H9 (cell line): Measurements from ENCODE around the gene UBXN7. TPM values are rescaled to one million over a fixed set of nuclear protein-coding genes. Genes with fewer than 3 reads are reported as not detected.
"Not testable (repeated sequence)": the region's sequence is repeated elsewhere in the genome, so short reads cannot be mapped to it uniquely, and the experiment has no call there.

Experiments used
- DNase-seq: peaks from one replicate; pipeline ENCODE4 v3.0.0-alpha.2; 2017
- H2AFZ ChIP-seq: one replicate; pipeline ENCODE4 v1.6.1; 2013; ENCODE audit warnings: mild to moderate bottlenecking, low read length, control low read depth, moderate library complexity
- H2AK5ac ChIP-seq: 2 replicates; pipeline ENCODE4 v1.6.1; 2013; ENCODE audit warnings: low read length, control low read depth, mixed read lengths; ENCODE audit not compliant: insufficient read length
- H2BK120ac ChIP-seq: one replicate; pipeline ENCODE4 v1.6.1; 2013; ENCODE audit warnings: low read depth, mild to moderate bottlenecking, low read length, control low read depth, inconsistent platforms; ENCODE audit not compliant: poor library complexity, severe bottlenecking
- H2BK12ac ChIP-seq: 2 replicates; pipeline ENCODE4 v1.6.1; 2013; ENCODE audit warnings: low read length, control low read depth, mixed read lengths, low read depth; ENCODE audit not compliant: insufficient read length
- H2BK15ac ChIP-seq: 2 replicates; pipeline ENCODE4 v1.6.1; 2013; ENCODE audit warnings: low read depth, low read length, control low read depth
- H2BK20ac ChIP-seq: one replicate; pipeline ENCODE4 v1.6.1; 2013; ENCODE audit warnings: low read depth, mild to moderate bottlenecking, low read length, control low read depth, inconsistent platforms; ENCODE audit not compliant: poor library complexity, severe bottlenecking
- H2BK5ac ChIP-seq: 2 replicates; pipeline ENCODE4 v1.6.1; 2013; ENCODE audit warnings: low read length, control low read depth, mixed read lengths; ENCODE audit not compliant: insufficient read length
- H3K14ac ChIP-seq: 2 replicates; pipeline ENCODE4 v1.6.1; 2013; ENCODE audit warnings: low read length, control low read depth; ENCODE audit not compliant: insufficient read depth
- H3K18ac ChIP-seq: 2 replicates; pipeline ENCODE4 v1.6.1; 2013; ENCODE audit warnings: low read depth, mild to moderate bottlenecking, mixed read lengths, low read length, control low read depth; ENCODE audit not compliant: insufficient read length
- H3K23ac ChIP-seq: 2 replicates; pipeline ENCODE4 v1.6.1; 2013; ENCODE audit warnings: low read length, control low read depth, mixed read lengths, low read depth; ENCODE audit not compliant: insufficient read length
- H3K23me2 ChIP-seq: 2 replicates; pipeline ENCODE4 v1.6.1; 2013; ENCODE audit warnings: low read depth, mild to moderate bottlenecking, mixed read lengths, low read length, control low read depth; ENCODE audit not compliant: insufficient read length, poor library complexity, severe bottlenecking
- H3K27ac ChIP-seq: 2 replicates; pipeline ENCODE4 v1.5.1; 2013; ENCODE audit warnings: low read length, control low read depth, mixed read lengths, low read depth; ENCODE audit not compliant: insufficient read length
- H3K27me3 ChIP-seq: 2 replicates; pipeline ENCODE4 v1.6.1; 2013; ENCODE audit warnings: low read length, control low read depth, inconsistent platforms; ENCODE audit not compliant: insufficient read depth
- H3K4ac ChIP-seq: 2 replicates; pipeline ENCODE4 v1.6.1; 2013; ENCODE audit warnings: low read depth, mild to moderate bottlenecking, control low read depth, inconsistent platforms, low read length, moderate library complexity
- H3K4me1 ChIP-seq: 2 replicates; pipeline ENCODE4 v1.6.1; 2013; ENCODE audit warnings: low read length, control low read depth, inconsistent platforms; ENCODE audit not compliant: insufficient read depth
- H3K4me2 ChIP-seq: 2 replicates; pipeline ENCODE4 v1.6.1; 2013; ENCODE audit warnings: low read length, control low read depth, mixed read lengths; ENCODE audit not compliant: insufficient read length, insufficient read depth
- H3K56ac ChIP-seq: 2 replicates; pipeline ENCODE4 v1.6.1; 2013; ENCODE audit warnings: low read depth, mild to moderate bottlenecking, mixed read lengths, low read length, control low read depth; ENCODE audit not compliant: insufficient read length
- H3K79me1 ChIP-seq: 2 replicates; pipeline ENCODE4 v1.6.1; 2013; ENCODE audit warnings: low read depth, mild to moderate bottlenecking, moderate library complexity, low read length, control low read depth, inconsistent platforms; ENCODE audit not compliant: insufficient read depth, poor library complexity, severe bottlenecking
- H3K79me2 ChIP-seq: 2 replicates; pipeline ENCODE4 v1.6.1; 2013; ENCODE audit warnings: low read length, control low read depth, inconsistent platforms; ENCODE audit not compliant: insufficient read depth
- H3K9ac ChIP-seq: 2 replicates; pipeline ENCODE4 v1.6.1; 2013; ENCODE audit warnings: low read length, control low read depth, mixed read lengths; ENCODE audit not compliant: insufficient read length; ENCODE audit errors: extremely low read depth
- H3K9me3 ChIP-seq: one replicate; pipeline ENCODE4 v1.6.1; 2013; ENCODE audit warnings: low read depth, low read length, inconsistent platforms; ENCODE audit not compliant: control insufficient read depth
- H3T11ph ChIP-seq: one replicate; pipeline ENCODE4 v1.6.1; 2013; ENCODE audit warnings: mild to moderate bottlenecking, low read length, control low read depth, inconsistent platforms
- H4K20me1 ChIP-seq: one replicate; pipeline ENCODE4 v1.6.1; 2013; ENCODE audit not compliant: control insufficient read depth, insufficient read length, insufficient read depth
- H4K5ac ChIP-seq: 2 replicates; pipeline ENCODE4 v1.6.1; 2013; ENCODE audit warnings: low read depth, mild to moderate bottlenecking, mixed read lengths, low read length, control low read depth; ENCODE audit not compliant: insufficient read length
- H4K8ac ChIP-seq: replicated peaks from 2 replicates; pipeline ENCODE4 v1.6.1; 2013; ENCODE audit warnings: low read length, control low read depth, mixed read lengths, low read depth; ENCODE audit not compliant: insufficient read length
- H4K91ac ChIP-seq: 2 replicates; pipeline ENCODE4 v1.6.1; 2013; ENCODE audit warnings: low read depth, mild to moderate bottlenecking, moderate library complexity, mixed read lengths, low read length, control low read depth; ENCODE audit not compliant: insufficient read length
- H3K27ac Mint-ChIP-seq, 3 experiments: 2 replicates in 2 of 3; 3 replicates in 1 of 3; pipeline ENCODE4 v1.8.0; 2020 to 2021; ENCODE audit warnings: mixed read lengths in 3 of 3, mild to moderate bottlenecking in 1 of 3, moderate library complexity in 1 of 3
- H3K27me3 Mint-ChIP-seq: 2 replicates; pipeline ENCODE4 v1.8.0; 2021; ENCODE audit warnings: low read depth, mild to moderate bottlenecking, moderate library complexity, mixed read lengths
- H3K36me3 Mint-ChIP-seq, 3 experiments: 2 replicates in 2 of 3; 3 replicates in 1 of 3; pipeline ENCODE4 v1.8.0; 2020 to 2021; ENCODE audit warnings: low read depth in 3 of 3, mixed read lengths in 3 of 3; ENCODE audit not compliant: insufficient read depth in 1 of 3
- H3K4me1 Mint-ChIP-seq, 2 experiments: 2 replicates each; pipeline ENCODE4 v1.8.0; 2020; ENCODE audit warnings: mixed read lengths in 2 of 2
- H3K4me3 Mint-ChIP-seq, 2 experiments: 2 replicates in 1 of 2; 3 replicates in 1 of 2; pipeline ENCODE4 v1.8.0; 2020 to 2021; ENCODE audit warnings: mild to moderate bottlenecking in 2 of 2, mixed read lengths in 2 of 2, moderate library complexity in 1 of 2
- H3K9me3 Mint-ChIP-seq, 2 experiments: 2 replicates in 1 of 2; 3 replicates in 1 of 2; pipeline ENCODE4 v1.8.0; 2020; ENCODE audit warnings: mild to moderate bottlenecking in 2 of 2, mixed read lengths in 2 of 2, moderate library complexity in 1 of 2
- WGBS: extraction: QIAGEN DNeasy Blood & Tissue Kit; methylation state at CpG from one replicate; pipeline ENCODE4 v1.1.7; 2013; ENCODE audit warnings: missing lambda C conversion rate, low lambda C conversion rate, mixed read lengths; ENCODE audit not compliant: insufficient read length; ENCODE audit errors: extremely low coverage; 5-methylcytosine and 5-hydroxymethylcytosine counted together
- total RNA-seq: library from RNA; stranded (reverse); gene quantifications from 2 replicates; pipeline ENCODE4 v1.2.1, GENCODE V29; 2021
- TF ChIP-seq, protein P1 (sequence below): fragments of 200-600 bp; sonication (generic); conservative IDR thresholded peaks from 3 replicates; pipeline ENCODE4 v1.8.0; 2021; ENCODE audit warnings: antibody characterized with exemption, mild to moderate bottlenecking

Gene UBXN7
- total RNA-seq, 1 experiment from 2014 or later = 110 TPM

DNA sequence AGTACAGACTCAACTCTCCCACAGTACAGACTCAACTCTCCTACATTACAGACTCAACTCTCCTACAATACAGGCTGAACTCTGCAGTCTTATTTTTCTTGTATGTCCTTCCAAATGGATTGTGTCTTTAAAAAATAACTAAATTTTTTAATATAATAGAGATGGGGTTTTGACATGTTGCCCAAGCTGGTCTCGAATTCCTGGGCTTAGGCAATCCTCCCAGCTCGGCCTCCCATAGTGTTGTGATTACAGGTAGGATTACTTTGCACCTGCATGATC, 31.2 kb upstream of the UBXN7 start:
- no CpG with 5 or more reads among the region's 2 CpGs for WGBS
- H3K36me3 Mint-ChIP-seq = peaks cover 0 to 8% (median 6%) of the 10 kb centered on the region in 3 experiments; a peak in 3 of 7 replicates
- Histone ChIP-seq H4K91ac (no peak overlapping the region), H2BK120ac (no peak overlapping the region), H2BK12ac (no peak overlapping the region), H3K27ac (no peak overlapping the region), H2AFZ (no peak overlapping the region), H3T11ph (no peak overlapping the region), H3K4me2 (no peak overlapping the region), H3K27me3 (no peaks in the 10 kb centered on the region), H2BK5ac (no peak overlapping the region), H3K14ac (no peak overlapping the region), H4K20me1 (no peaks in the 10 kb centered on the region), H3K23me2 (no peaks in the 10 kb centered on the region), H3K4me1 (no peaks in the 10 kb centered on the region), H4K5ac (no peak overlapping the region), H3K79me2 (no peaks in the 10 kb centered on the region), H3K9me3 (no peaks in the 10 kb centered on the region), H2BK15ac (no peak overlapping the region), H3K9ac (no peak overlapping the region), H2AK5ac (no peak overlapping the region), H3K23ac (no peak overlapping the region), H3K79me1 (no peaks in the 10 kb centered on the region), H3K4ac (no peak overlapping the region), H2BK20ac (no peak overlapping the region), H4K8ac (no peak overlapping the region), H3K56ac (no peak overlapping the region), H3K18ac (no peak overlapping the region)
- no peaks in the 10 kb centered on the region for H3K9me3 Mint-ChIP-seq
- no peaks in the 10 kb centered on the region for H3K27me3 Mint-ChIP-seq
- TF ChIP-seq, protein P1, sequence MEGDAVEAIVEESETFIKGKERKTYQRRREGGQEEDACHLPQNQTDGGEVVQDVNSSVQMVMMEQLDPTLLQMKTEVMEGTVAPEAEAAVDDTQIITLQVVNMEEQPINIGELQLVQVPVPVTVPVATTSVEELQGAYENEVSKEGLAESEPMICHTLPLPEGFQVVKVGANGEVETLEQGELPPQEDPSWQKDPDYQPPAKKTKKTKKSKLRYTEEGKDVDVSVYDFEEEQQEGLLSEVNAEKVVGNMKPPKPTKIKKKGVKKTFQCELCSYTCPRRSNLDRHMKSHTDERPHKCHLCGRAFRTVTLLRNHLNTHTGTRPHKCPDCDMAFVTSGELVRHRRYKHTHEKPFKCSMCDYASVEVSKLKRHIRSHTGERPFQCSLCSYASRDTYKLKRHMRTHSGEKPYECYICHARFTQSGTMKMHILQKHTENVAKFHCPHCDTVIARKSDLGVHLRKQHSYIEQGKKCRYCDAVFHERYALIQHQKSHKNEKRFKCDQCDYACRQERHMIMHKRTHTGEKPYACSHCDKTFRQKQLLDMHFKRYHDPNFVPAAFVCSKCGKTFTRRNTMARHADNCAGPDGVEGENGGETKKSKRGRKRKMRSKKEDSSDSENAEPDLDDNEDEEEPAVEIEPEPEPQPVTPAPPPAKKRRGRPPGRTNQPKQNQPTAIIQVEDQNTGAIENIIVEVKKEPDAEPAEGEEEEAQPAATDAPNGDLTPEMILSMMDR = no peak
- DNase-seq = no peak
- H3K4me3 Mint-ChIP-seq = no peak overlapping the region
- no peak overlapping the region for H3K27ac Mint-ChIP-seq
- H3K4me1 Mint-ChIP-seq = no peaks in the 10 kb centered on the region

DNA sequence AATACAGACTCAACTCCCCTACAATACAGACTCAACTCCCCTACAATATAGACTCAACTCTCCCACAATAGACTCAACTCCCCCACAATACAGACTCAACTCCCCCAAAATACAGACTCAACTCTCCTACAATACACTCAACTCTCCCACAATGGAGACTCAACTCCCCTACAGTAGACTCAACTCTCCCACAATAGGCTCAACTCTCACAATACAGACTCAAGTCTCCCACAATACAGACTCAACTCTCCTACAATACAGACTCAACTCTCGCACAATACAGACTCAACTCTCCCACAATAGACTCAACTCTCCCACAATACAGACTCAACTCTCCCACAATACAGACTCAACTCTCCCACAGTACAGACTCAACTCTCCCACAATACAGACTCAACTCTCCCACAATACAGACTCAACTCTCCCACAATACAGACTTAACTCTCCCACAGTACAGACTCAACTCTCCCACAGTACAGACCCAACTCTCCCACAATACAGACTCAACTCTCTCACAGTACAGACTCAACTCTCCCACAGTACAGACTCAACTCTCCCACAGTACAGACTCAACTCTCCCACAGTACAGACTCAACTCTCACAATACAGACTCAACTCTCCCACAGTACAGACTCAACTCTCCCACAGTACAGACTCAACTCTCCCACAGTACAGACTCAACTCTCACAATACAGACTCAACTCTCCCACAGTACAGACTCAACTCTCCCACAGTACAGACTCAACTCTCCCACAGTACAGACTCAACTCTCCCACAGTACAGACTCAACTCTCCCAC, 30.7 kb upstream of the UBXN7 start:
- not testable (repeated sequence) for H4K91ac ChIP-seq, H3K14ac ChIP-seq, H3T11ph ChIP-seq, H3K9ac ChIP-seq, H2AFZ ChIP-seq, H3K4ac ChIP-seq, H3K79me1 ChIP-seq, H4K20me1 ChIP-seq, H3K4me2 ChIP-seq, H4K8ac ChIP-seq, H3K27ac Mint-ChIP-seq, H3K27me3 ChIP-seq, H4K5ac ChIP-seq, H2AK5ac ChIP-seq, H3K23me2 ChIP-seq, H3K9me3 ChIP-seq, H3K9me3 Mint-ChIP-seq, H3K23ac ChIP-seq, H3K36me3 Mint-ChIP-seq, H2BK12ac ChIP-seq, H2BK120ac ChIP-seq, H2BK20ac ChIP-seq, H2BK15ac ChIP-seq, H3K79me2 ChIP-seq, H3K27me3 Mint-ChIP-seq, H3K4me1 Mint-ChIP-seq, H3K56ac ChIP-seq, DNase-seq, H3K4me1 ChIP-seq, H3K4me3 Mint-ChIP-seq, H3K27ac ChIP-seq, H3K18ac ChIP-seq, H2BK5ac ChIP-seq
- WGBS = no CpG with 5 or more reads among the region's 1 CpG
